GM23248 (cell line): ENCODE data around the gene ARHGEF5.
"Not testable (repeated sequence)": the region's sequence is repeated elsewhere in the genome, so short reads cannot be mapped to it uniquely, and the experiment has no call there.

Experiments used
- EZH2 ChIP-seq: fragments of 200-600 bp; sonication (generic); IDR thresholded peaks from 2 replicates; pipeline ENCODE4 v1.6.1; 2018; ENCODE audit warnings: antibody characterized with exemption, mild to moderate bottlenecking; ENCODE audit not compliant: insufficient read depth, poor library complexity, severe bottlenecking
- EZH2phosphoT487 ChIP-seq: fragments of 200-600 bp; sonication (generic); IDR thresholded peaks from 2 replicates; pipeline ENCODE4 v1.6.1; 2018; ENCODE audit warnings: antibody characterized with exemption, moderate library complexity, mild to moderate bottlenecking, low read depth; ENCODE audit not compliant: insufficient read depth

DNA sequence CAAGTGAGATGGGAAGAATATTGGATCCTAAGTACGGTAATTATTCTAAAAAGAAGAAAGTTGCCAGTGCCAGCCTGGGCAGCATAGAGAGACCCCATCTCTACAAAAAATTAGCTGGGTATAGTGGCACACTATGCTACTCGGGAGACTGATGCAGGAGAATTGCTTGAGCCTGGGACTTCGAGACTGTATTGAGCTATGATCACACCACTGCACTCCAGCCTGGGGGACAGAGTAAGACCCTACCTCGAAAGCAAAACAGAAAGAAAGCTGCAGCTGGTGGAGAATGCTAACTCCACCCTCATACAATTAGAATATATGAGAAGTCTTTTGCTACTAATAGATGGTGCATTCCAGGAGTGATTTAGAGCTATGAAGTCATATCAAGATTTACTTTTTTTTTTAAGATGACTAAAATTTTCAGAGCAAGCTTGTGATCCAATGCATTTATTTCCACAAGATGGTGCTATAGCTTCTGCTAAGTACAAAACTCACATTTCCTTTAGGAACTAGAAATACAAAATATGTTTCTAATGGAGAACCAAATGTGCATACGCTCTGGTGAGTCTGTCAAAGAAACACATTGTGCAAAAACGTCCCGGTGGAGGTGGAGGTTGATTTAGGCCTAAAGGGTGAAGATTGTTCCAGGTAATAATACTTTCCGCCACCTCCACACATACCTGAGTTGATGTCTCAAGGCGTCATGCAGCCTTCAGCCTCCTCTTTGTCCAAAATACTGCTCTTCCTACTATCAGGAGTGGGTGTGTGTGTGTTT lies 23.8 kb upstream of the ARHGEF5 start:
- TF ChIP-seq EZH2phosphoT487, EZH2: not testable (repeated sequence)
